GM21360 (cell line): Measurements from ENCODE around the gene LRRN4CL.
"Not testable (repeated sequence)": the region's sequence is repeated elsewhere in the genome, so short reads cannot be mapped to it uniquely, and the experiment has no call there.

Source experiments
- ATAC-seq: cut with Tn5 transposase; IDR thresholded peaks from one replicate; pipeline ENCODE4 v1.9.1; 2021; ENCODE audit warnings: mild to moderate bottlenecking, moderate library complexity; ENCODE audit not compliant: unreplicated experiment

The LRRN4CL gene

GRCh38 chr11:62710001-62710345 lies 20.6 kb upstream of the LRRN4CL start:
- ATAC-seq = peak; percentile 2

GRCh38 chr11:62709247-62710000 lies 20.1 kb upstream of the LRRN4CL start:
- ATAC-seq = peak; percentile 54

- ATAC-seq = no peak
Observed at GRCh38 chr11:62708793-62709192, 19.5 kb upstream of the LRRN4CL start.

GRCh38 chr11:62708392-62708791 lies 19.1 kb upstream of the LRRN4CL start:
- ATAC-seq = no peak

GRCh38 chr11:62707277-62707861 lies 18.0 kb upstream of the LRRN4CL start, which contains the start of the genes BSCL2 and GNG3:
Gene BSCL2 (minus strand): TSS chr11:62707424. CDS start chr11:62707195, 229 bp downstream.
Gene GNG3 (plus strand): TSS chr11:62707676. CDS start chr11:62708296, 620 bp downstream.
- ATAC-seq = no peak

GRCh38 chr11:62706850-62707247 lies 17.5 kb upstream of the LRRN4CL start:
- no peak for ATAC-seq

GRCh38 chr11:62705880-62706849 lies 16.8 kb upstream of the LRRN4CL start:
- ATAC-seq = peak; percentile 64

- ATAC-seq = no peak
Observed at GRCh38 chr11:62705413-62705812, 16.1 kb upstream of the LRRN4CL start.

GRCh38 chr11:62703921-62704320 lies 14.6 kb upstream of the LRRN4CL start:
- not testable (repeated sequence) for ATAC-seq

GRCh38 chr11:62702246-62702645 lies 12.9 kb upstream of the LRRN4CL start:
- no peak for ATAC-seq

- ATAC-seq = no peak
Observed at GRCh38 chr11:62694455-62695167, 5.3 kb upstream of the LRRN4CL start.

GRCh38 chr11:62693624-62694023 lies 4.3 kb upstream of the LRRN4CL start:
- ATAC-seq = not testable (repeated sequence)

- ATAC-seq = no peak
Observed at GRCh38 chr11:62688491-62688890, 839 bp downstream of the LRRN4CL start.

GRCh38 chr11:62687508-62688396 lies 1.6 kb downstream of the LRRN4CL start:
- no peak for ATAC-seq

GRCh38 chr11:62682518-62682917 lies 6.8 kb downstream of the LRRN4CL start:
- ATAC-seq = no peak

- ATAC-seq = no peak
Observed at GRCh38 chr11:62680825-62681240, 8.5 kb downstream of the LRRN4CL start.

- peak; percentile 65 for ATAC-seq
Observed at GRCh38 chr11:62678770-62679696, 10.3 kb downstream of the LRRN4CL start, which contains the start of gene UBXN1. Gene UBXN1 (minus strand): TSS chr11:62679073. CDS start chr11:62678923, 150 bp downstream.

- ATAC-seq = no peak
Observed at GRCh38 chr11:62678433-62678769, 10.9 kb downstream of the LRRN4CL start.

- no peak for ATAC-seq
Observed at GRCh38 chr11:62677714-62678113, 11.6 kb downstream of the LRRN4CL start.
